ENCODE data around the gene HBP1.
"Not testable (repeated sequence)": the region's sequence is repeated elsewhere in the genome, so short reads cannot be mapped to it uniquely, and the experiment has no call there.

HBP1 gene

GRCh38 chr7:107185716-107186115, 16.9 kb downstream of the HBP1 start:
- no peak for DNase-seq (ENCODE audit: low spot score)

- DNase-seq (ENCODE audit: low spot score), result no peak
These were observed 17.4 kb downstream of the HBP1 start for GRCh38 chr7:107186240-107186639.

GRCh38 chr7:107187774-107188173, 19.0 kb downstream of the HBP1 start:
- DNase-seq (ENCODE audit: low spot score), result no peak

GRCh38 chr7:107190090-107190489, 21.3 kb downstream of the HBP1 start:
- no peak for DNase-seq (ENCODE audit: low spot score)

GRCh38 chr7:107194052-107194451, 25.2 kb downstream of the HBP1 start:
- DNase-seq (ENCODE audit: low spot score), result no peak

- DNase-seq (ENCODE audit: low spot score), result no peak
These were observed 28.2 kb downstream of the HBP1 start for GRCh38 chr7:107196834-107197610.

GRCh38 chr7:107201795-107202450, 33.1 kb downstream of the HBP1 start:
- peak; percentile 43 for DNase-seq (ENCODE audit: low spot score)

GRCh38 chr7:107203607-107204006, 34.8 kb downstream of the HBP1 start:
- no peak for DNase-seq (ENCODE audit: low spot score)

GRCh38 chr7:107206136-107206535, 37.3 kb downstream of the HBP1 start:
- no peak for DNase-seq (ENCODE audit: low spot score)

GRCh38 chr7:107206706-107207105, 37.9 kb downstream of the HBP1 start:
- no peak for DNase-seq (ENCODE audit: low spot score)

- no peak for DNase-seq (ENCODE audit: low spot score)
These were observed 38.7 kb downstream of the HBP1 start for GRCh38 chr7:107207459-107207858.

GRCh38 chr7:107208024-107208521, 39.3 kb downstream of the HBP1 start:
- no peak for DNase-seq (ENCODE audit: low spot score)

- DNase-seq (ENCODE audit: low spot score), result no peak
These were observed 39.8 kb downstream of the HBP1 start for GRCh38 chr7:107208563-107208962.

- no peak for DNase-seq (ENCODE audit: low spot score)
These were observed 40.8 kb downstream of the HBP1 start for GRCh38 chr7:107209565-107209964.

GRCh38 chr7:107210400-107210799, 41.6 kb downstream of the HBP1 start:
- no peak for DNase-seq (ENCODE audit: low spot score)

- DNase-seq (ENCODE audit: low spot score), result no peak
These were observed 43.9 kb downstream of the HBP1 start for GRCh38 chr7:107212725-107213124.

- DNase-seq (ENCODE audit: low spot score), result no peak
These were observed 44.5 kb downstream of the HBP1 start for GRCh38 chr7:107213193-107213788.

- DNase-seq (ENCODE audit: low spot score), result no peak
These were observed 45.1 kb downstream of the HBP1 start for GRCh38 chr7:107213945-107214344.

- DNase-seq (ENCODE audit: low spot score), result no peak
These were observed 50.9 kb downstream of the HBP1 start for GRCh38 chr7:107219563-107220244.

GRCh38 chr7:107220356-107220755, 51.6 kb downstream of the HBP1 start:
- no peak for DNase-seq (ENCODE audit: low spot score)

GRCh38 chr7:107220806-107221205, 52.0 kb downstream of the HBP1 start:
- DNase-seq (ENCODE audit: low spot score), result not testable (repeated sequence)

Data from iPS-NIHi11 (cell line).